GM21737 (cell line): ENCODE results near the gene TCN2.
"Not testable (repeated sequence)": the region's sequence is repeated elsewhere in the genome, so short reads cannot be mapped to it uniquely, and the experiment has no call there.

Experiments
- ATAC-seq: cut with Tn5 transposase; IDR thresholded peaks from one replicate; pipeline ENCODE4 v1.9.1; 2021; ENCODE audit warnings: mild to moderate bottlenecking, moderate library complexity; ENCODE audit not compliant: unreplicated experiment

The TCN2 gene

GRCh38 chr22:30575859-30576258 is 31.1 kb upstream of the TCN2 start:
- ATAC-seq = no peak

GRCh38 chr22:30578481-30578880 is 28.5 kb upstream of the TCN2 start:
- no peak for ATAC-seq

- no peak for ATAC-seq
Observed at GRCh38 chr22:30580896-30581295, 26.1 kb upstream of the TCN2 start.

- no peak for ATAC-seq
Observed at GRCh38 chr22:30582051-30582450, 24.9 kb upstream of the TCN2 start.

- no peak for ATAC-seq
Observed at GRCh38 chr22:30582788-30583545, 24.0 kb upstream of the TCN2 start.

- no peak for ATAC-seq
Observed at GRCh38 chr22:30584441-30584840, 22.5 kb upstream of the TCN2 start.

- no peak for ATAC-seq
Observed at GRCh38 chr22:30586414-30586813, 20.6 kb upstream of the TCN2 start.

GRCh38 chr22:30591191-30591587 is 15.8 kb upstream of the TCN2 start:
- no peak for ATAC-seq

GRCh38 chr22:30591588-30592359 is 15.2 kb upstream of the TCN2 start, which contains the start of gene PES1:
PES1 (minus strand) TSS chr22:30591910; CDS start chr22:30591833, 77 bp downstream.
- peak; percentile 95 for ATAC-seq

- not testable (repeated sequence) for ATAC-seq
Observed at GRCh38 chr22:30592360-30592713, 14.6 kb upstream of the TCN2 start.

GRCh38 chr22:30596199-30596598 is 10.8 kb upstream of the TCN2 start:
- ATAC-seq = no peak

GRCh38 chr22:30596886-30597285 is 10.1 kb upstream of the TCN2 start:
- ATAC-seq = no peak

- ATAC-seq = no peak
Observed at GRCh38 chr22:30598986-30599385, 8.0 kb upstream of the TCN2 start.

GRCh38 chr22:30600921-30601320 is 6.1 kb upstream of the TCN2 start:
- no peak for ATAC-seq

GRCh38 chr22:30601464-30601863 is 5.5 kb upstream of the TCN2 start:
- ATAC-seq = no peak

- ATAC-seq = no peak
Observed at GRCh38 chr22:30602049-30602448, 4.9 kb upstream of the TCN2 start.

- ATAC-seq = no peak
Observed at GRCh38 chr22:30603801-30604200, 3.2 kb upstream of the TCN2 start.

GRCh38 chr22:30604723-30605122 is 2.3 kb upstream of the TCN2 start:
- ATAC-seq = no peak

GRCh38 chr22:30605449-30606110 is 1.4 kb upstream of the TCN2 start:
- ATAC-seq = no peak

GRCh38 chr22:30607300-30607930 is 441 bp downstream of the TCN2 start:
- peak; percentile 2 for ATAC-seq

- ATAC-seq = no peak
Observed at GRCh38 chr22:30607939-30608338, 965 bp downstream of the TCN2 start.
